Activated CD4-positive, alpha-beta T cell treated with anti-CD3 and anti-CD28 coated beads, Interleukin-2, amount 10 ng/mL, durations not matched to agents 24 days and 14 days (primary cell): ENCODE data around the gene RERE. TPM values are rescaled to one million over a fixed set of nuclear protein-coding genes. Genes with fewer than 3 reads are reported as not detected.

Experiments
- DNase-seq: peaks from one replicate; pipeline ENCODE4 v3.0.0; 2022
- H3K27ac Mint-ChIP-seq: one replicate; pipeline ENCODE4 v1.8.0; 2022; ENCODE audit warnings: mild to moderate bottlenecking, mixed read lengths
- H3K27me3 Mint-ChIP-seq: one replicate; pipeline ENCODE4 v1.8.0; 2022; ENCODE audit warnings: mixed read lengths
- H3K36me3 Mint-ChIP-seq: one replicate; pipeline ENCODE4 v1.8.0; 2022; ENCODE audit warnings: low read depth, mild to moderate bottlenecking, mixed read lengths
- H3K4me1 Mint-ChIP-seq: one replicate; pipeline ENCODE4 v1.8.0; 2021; ENCODE audit warnings: mixed read lengths
- H3K4me3 Mint-ChIP-seq: one replicate; pipeline ENCODE4 v1.8.0; 2022; ENCODE audit warnings: mild to moderate bottlenecking, moderate library complexity, mixed read lengths
- H3K9me3 Mint-ChIP-seq: one replicate; pipeline ENCODE4 v1.8.0; 2021; ENCODE audit warnings: mixed read lengths
- intact Hi-C: fragments of 100-400 bp; cut with micrococcal nuclease; formaldehyde crosslinking; loops from one replicate; pipeline ENCODE4 v1.15.1; 2023
- total RNA-seq: library from RNA; stranded (reverse); gene quantifications from 2 replicates; pipeline ENCODE4 v1.2.3, GENCODE V29; 2022

RERE gene
- total RNA-seq, 1 donor from 2014 or later, result 85.6 TPM

DNA sequence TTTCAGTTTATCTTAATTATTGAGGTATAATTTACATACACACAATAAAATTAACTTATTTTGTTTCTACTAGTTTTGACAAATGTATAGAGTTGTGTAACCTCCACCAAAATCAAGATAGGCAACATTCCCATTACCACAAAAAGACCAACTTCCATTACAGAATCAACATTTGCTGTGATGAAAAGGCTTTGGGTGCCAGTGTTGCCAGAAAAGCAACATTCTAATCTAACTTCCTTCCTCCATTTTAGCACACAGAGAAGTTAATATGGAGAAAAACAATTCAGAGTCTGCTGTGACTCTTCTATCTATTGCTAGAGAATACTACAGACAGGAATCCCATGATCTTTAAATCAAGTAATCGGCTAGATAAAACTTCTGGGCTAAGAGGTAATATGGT is 245.3 kb downstream of the RERE start:
- no peaks in the 10 kb centered on the region for H3K9me3 Mint-ChIP-seq
- peaks cover 1% of the 10 kb centered on the region for H3K36me3 Mint-ChIP-seq
- H3K4me3 Mint-ChIP-seq, result no peak overlapping the region
- no peaks in the 10 kb centered on the region for H3K27me3 Mint-ChIP-seq
- no peak overlapping the region for H3K27ac Mint-ChIP-seq
- no peak for DNase-seq
- peaks cover 3% of the 10 kb centered on the region for H3K4me1 Mint-ChIP-seq
- intact Hi-C loops, result no loop called here

DNA sequence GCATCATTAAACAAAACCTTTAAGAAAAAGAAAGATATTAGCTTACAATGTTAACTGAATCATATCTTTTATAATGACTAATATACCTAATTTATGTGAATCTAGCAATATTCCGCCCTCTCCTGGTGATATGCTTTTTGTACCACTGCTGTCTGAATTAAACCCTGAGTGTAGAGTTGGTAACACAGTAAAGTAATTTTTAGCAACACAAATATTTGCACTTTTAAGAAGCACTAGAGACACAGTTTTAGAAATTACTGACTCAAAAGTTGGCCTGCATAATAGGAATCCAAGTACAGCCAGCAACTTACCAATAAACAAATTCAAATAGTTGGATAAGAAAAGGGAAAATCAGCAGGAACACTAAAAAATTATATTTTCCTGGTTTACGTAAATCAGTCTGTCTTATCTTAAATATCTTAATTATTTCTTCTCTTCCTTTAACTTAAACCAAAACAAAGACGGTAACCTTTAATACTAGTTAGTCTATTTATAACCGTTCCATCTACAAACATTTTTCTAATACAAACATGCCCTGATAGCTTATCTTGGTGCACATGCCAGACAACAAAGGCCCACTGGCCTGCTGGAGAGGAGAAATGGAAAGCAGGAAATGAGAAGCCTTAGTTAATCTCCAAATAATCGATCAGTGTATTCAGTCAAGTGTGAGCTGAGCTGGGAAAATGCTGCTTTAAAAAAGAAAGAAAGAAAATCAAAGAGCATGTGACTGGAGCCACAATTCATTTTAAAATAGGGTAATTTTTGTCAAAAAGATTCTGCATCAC is 246.0 kb downstream of the RERE start:
- Mint-ChIP-seq H3K27me3 (no peaks in the 10 kb centered on the region), H3K9me3 (no peaks in the 10 kb centered on the region), H3K27ac (no peak overlapping the region), H3K36me3 (peaks cover 2% of the 10 kb centered on the region), H3K4me1 (peaks cover 3% of the 10 kb centered on the region), H3K4me3 (no peak overlapping the region)
- intact Hi-C loops, result no loop called here
- no peak for DNase-seq

DNA sequence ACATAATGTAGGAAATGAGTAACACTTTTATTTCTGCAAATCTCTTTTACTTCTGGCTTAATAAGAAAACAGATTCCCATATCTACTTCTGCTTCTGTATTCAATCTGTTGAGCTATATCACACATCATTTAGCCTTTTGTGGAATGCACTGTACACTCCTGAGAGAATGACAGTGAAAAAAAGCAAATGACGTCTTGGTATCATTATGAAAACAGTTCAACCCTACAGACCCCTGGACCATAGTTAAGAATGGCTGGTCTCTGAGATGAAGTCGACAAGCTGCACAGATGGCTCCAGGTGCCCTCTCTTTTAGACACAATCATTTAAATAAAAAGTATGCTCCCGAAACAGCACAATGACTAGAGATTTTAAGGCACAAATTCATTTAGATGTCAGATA is 247.0 kb downstream of the RERE start:
- H3K36me3 Mint-ChIP-seq, result peaks cover 4% of the 10 kb centered on the region

DNA sequence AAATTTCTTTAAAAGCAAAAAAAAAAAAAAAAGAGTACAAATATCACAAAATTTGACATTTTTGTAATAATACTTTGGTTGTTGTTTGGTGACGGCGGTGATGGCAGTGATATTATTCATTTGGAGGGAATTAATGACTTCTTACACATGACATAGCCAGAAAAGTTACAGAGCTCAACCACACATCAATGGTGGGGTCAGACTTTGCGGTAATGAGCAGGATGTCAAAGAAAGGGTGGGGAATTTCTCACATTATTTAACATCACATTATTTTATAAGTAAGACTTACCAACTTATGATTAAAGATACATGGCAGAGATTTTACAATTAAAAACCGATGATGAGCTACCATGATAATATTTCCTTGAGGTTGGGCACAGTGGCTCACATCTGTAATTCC is 248.2 kb downstream of the RERE start:
- intact Hi-C loops, result no loop called here
- Mint-ChIP-seq H3K27me3 (no peaks in the 10 kb centered on the region), H3K4me1 (peaks cover 7% of the 10 kb centered on the region), H3K4me3 (no peak overlapping the region), H3K36me3 (peaks cover 4% of the 10 kb centered on the region), H3K27ac (no peak overlapping the region), H3K9me3 (no peaks in the 10 kb centered on the region)
- DNase-seq, result no peak

More for the DNA sequence above, 247.0 kb downstream of the RERE start:
- peaks cover 5% of the 10 kb centered on the region for H3K4me1 Mint-ChIP-seq
- intact Hi-C loops, result no loop called here
- DNase-seq, result no peak
- H3K27me3 Mint-ChIP-seq, result no peaks in the 10 kb centered on the region
- no peak overlapping the region for H3K4me3 Mint-ChIP-seq
- no peak overlapping the region for H3K27ac Mint-ChIP-seq
- H3K9me3 Mint-ChIP-seq, result no peaks in the 10 kb centered on the region

DNA sequence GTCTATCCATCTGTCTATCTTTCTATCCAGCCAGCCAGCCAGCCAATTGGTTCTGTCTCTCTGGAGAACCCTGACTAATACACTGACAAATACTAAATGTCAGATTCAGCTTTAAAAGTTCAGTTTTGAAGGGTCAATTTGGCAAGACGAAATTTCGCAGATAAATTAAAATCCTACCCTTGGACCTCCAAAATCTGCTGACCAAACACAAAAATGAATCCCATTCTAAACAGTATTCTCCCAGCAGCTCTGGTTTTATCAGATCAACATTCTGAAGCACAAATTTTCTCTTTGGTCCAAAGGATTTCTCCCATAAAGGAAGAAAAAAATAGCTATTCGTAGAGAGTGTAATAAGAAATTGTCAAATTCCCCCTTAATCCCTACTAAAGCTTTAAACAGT is 248.6 kb downstream of the RERE start:
- H3K27me3 Mint-ChIP-seq, result no peaks in the 10 kb centered on the region
- no peaks in the 10 kb centered on the region for H3K9me3 Mint-ChIP-seq
- no peak for DNase-seq
- peaks cover 7% of the 10 kb centered on the region for H3K4me1 Mint-ChIP-seq
- intact Hi-C loops, result no loop called here
- H3K36me3 Mint-ChIP-seq, result peaks cover 4% of the 10 kb centered on the region
- H3K4me3 Mint-ChIP-seq, result no peak overlapping the region
- no peak overlapping the region for H3K27ac Mint-ChIP-seq

DNA sequence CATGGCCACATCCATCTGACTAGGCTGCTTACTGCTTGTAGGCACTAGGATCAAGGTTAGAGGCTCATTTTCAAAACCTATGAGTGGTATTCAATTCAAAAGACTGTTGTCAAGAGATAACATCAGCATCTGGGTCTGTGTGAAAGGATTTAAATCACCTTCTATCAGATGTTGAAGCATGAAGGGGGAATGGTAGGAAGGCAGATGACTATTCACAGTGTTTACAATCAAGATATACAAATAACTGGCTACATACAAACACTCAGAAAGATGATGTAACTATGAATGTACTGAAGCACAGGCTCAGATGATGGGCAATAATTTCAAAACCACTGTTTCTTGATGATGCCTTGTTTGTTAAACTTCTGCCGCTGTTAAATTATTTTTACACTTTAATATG is 250.3 kb downstream of the RERE start:
- intact Hi-C loops, result no loop called here
- Mint-ChIP-seq H3K9me3 (no peaks in the 10 kb centered on the region), H3K27ac (no peak overlapping the region), H3K4me1 (peaks cover 13% of the 10 kb centered on the region), H3K4me3 (no peak overlapping the region), H3K36me3 (peaks cover 4% of the 10 kb centered on the region), H3K27me3 (no peaks in the 10 kb centered on the region)
- no peak for DNase-seq

GRCh38 chr1:8565802-8566201 is 251.6 kb downstream of the RERE start:
- no peaks in the 10 kb centered on the region for H3K27me3 Mint-ChIP-seq
- intact Hi-C loops, result no loop called here
- no peak overlapping the region for H3K27ac Mint-ChIP-seq
- H3K4me1 Mint-ChIP-seq, result peaks cover 22% of the 10 kb centered on the region
- H3K4me3 Mint-ChIP-seq, result no peak overlapping the region
- H3K36me3 Mint-ChIP-seq, result peaks cover 4% of the 10 kb centered on the region
- no peaks in the 10 kb centered on the region for H3K9me3 Mint-ChIP-seq
- DNase-seq, result no peak

DNA sequence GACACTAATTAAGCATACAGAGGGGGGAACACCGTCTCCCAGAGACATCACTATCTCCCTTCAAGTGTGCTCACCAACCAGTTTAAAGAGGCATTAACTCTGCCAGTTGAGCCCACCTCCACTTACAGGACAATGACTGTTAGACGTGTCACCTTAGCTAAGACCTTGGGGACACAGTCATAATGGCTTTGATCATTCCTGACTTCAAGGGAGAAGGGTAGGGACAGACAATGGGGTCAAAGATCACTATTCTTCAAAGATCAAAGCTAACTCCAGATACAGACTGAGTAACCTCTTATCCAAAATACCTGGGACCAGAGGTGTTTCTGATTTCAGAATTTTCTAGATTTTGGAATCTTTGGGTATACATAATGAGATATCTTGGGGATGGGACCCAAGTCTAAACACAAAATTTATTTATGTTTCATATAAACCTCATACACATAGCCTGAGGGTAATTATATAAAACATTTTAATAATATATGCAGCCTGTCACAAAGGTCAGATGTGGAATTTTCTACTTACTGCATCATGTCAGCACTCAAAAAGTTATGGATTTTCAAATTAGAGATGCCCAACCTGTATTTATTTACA is 253.4 kb downstream of the RERE start:
- Mint-ChIP-seq H3K36me3 (peaks cover 4% of the 10 kb centered on the region), H3K9me3 (no peaks in the 10 kb centered on the region), H3K4me1 (peaks cover 34% of the 10 kb centered on the region), H3K27me3 (no peaks in the 10 kb centered on the region), H3K27ac (no peak overlapping the region), H3K4me3 (no peak overlapping the region)
- DNase-seq, result no peak
- intact Hi-C loops, result loop anchor here (1.0 kb wide), 1 partner anchor 137 kb away; no protein-coding TSS in a partner anchor

DNA sequence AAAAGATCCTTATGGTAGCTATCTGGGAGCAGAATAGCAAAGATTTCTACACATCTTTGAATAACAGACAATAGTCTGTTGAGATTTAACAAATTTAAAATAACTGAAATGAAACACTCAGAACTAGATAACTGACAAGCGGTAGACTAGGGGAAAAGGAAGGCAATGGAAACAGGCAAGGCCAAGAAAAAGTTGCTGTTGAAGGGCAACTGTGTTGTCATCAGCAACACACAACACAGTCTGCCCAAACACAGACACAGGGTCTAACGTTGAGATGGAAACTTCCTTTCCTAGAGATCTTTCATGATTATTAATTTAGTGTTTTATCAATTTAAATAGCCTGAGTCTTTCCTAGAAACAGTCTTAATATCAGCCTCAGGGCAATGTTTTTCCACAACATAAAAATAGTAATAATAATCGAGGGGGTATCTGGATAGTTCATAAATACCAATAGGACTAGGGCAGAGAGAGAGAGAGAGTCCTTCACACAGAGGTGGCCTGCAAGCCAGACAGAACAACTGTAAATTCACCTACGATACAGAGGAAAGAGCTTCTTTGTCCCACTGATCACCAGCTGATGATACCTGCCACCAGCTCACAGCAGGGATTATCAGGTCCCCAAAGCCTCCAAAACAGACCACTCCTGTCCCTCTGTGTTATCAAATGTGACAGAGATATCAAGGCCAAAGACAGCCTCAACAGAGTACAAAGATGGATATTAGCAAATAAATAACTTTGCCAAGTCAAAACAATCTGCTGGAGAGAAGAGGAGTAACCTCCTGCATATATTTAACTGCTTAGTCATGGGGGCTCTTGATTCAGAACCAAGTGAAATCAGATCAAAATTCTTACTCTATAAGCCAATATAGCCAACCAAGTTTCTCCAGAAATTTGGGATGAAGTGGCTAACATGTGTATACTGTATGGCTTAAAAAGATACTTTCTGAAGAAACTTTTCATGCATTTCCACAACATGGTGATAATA is 254.3 kb downstream of the RERE start:
- intact Hi-C loops, result loop anchor here (1.0 kb wide), 1 partner anchor 138 kb away; no protein-coding TSS in a partner anchor
- no peak overlapping the region for H3K4me3 Mint-ChIP-seq
- no peaks in the 10 kb centered on the region for H3K9me3 Mint-ChIP-seq
- no peak for DNase-seq
- H3K27ac Mint-ChIP-seq, result peak overlapping the region; percentile 25
- H3K27me3 Mint-ChIP-seq, result no peaks in the 10 kb centered on the region
- peaks cover 4% of the 10 kb centered on the region for H3K36me3 Mint-ChIP-seq
- H3K4me1 Mint-ChIP-seq, result peaks cover 34% of the 10 kb centered on the region

GRCh38 chr1:8562222-8562621 is 255.2 kb downstream of the RERE start:
- intact Hi-C loops, result no loop called here
- Mint-ChIP-seq H3K27me3 (no peaks in the 10 kb centered on the region), H3K36me3 (peaks cover 5% of the 10 kb centered on the region), H3K4me3 (no peak overlapping the region), H3K4me1 (peaks cover 34% of the 10 kb centered on the region), H3K9me3 (no peaks in the 10 kb centered on the region), H3K27ac (no peak overlapping the region)
- no peak for DNase-seq

GRCh38 chr1:8560611-8561544 is 256.6 kb downstream of the RERE start:
- Mint-ChIP-seq H3K27me3 (no peaks in the 10 kb centered on the region), H3K9me3 (no peaks in the 10 kb centered on the region), H3K36me3 (peaks cover 12% of the 10 kb centered on the region), H3K4me3 (peak overlapping the region; percentile 60), H3K4me1 (peaks cover 33% of the 10 kb centered on the region), H3K27ac (peak overlapping the region; percentile 87)
- intact Hi-C loops, result loop anchor here (1.0 to 2.0 kb wide), 4 partner anchors 44 to 288 kb away; no protein-coding TSS in a partner anchor
- DNase-seq, result peak; percentile 78

DNA sequence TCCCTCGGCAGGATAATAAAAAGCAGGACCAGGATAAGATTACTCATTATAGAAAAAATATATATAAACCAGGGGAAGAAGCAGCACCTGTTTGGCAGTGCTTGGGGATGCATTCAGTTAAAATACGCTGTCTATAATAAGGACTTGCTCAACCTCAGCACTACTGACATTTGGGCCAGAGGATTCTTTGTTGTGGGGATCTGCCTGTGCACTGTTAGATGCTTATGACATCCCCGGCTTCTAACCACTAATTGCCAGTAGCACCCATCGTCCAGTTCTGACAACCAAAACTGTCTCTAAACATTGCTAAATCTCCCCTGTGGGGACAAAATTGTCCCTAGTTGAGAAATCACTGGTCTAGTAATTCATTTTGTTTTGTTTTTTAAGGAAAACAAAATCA is 257.4 kb downstream of the RERE start:
- H3K27ac Mint-ChIP-seq, result peak overlapping the region; percentile 87
- intact Hi-C loops, result loop anchor here (2.0 kb wide), 3 partner anchors 45 to 289 kb away; no protein-coding TSS in a partner anchor
- DNase-seq, result no peak
- H3K4me1 Mint-ChIP-seq, result peaks cover 42% of the 10 kb centered on the region
- no peaks in the 10 kb centered on the region for H3K27me3 Mint-ChIP-seq
- no peak overlapping the region for H3K4me3 Mint-ChIP-seq
- H3K36me3 Mint-ChIP-seq, result peaks cover 18% of the 10 kb centered on the region
- H3K9me3 Mint-ChIP-seq, result no peaks in the 10 kb centered on the region

GRCh38 chr1:8555582-8555981 is 261.9 kb downstream of the RERE start:
- Mint-ChIP-seq H3K9me3 (no peaks in the 10 kb centered on the region), H3K36me3 (peaks cover 40% of the 10 kb centered on the region), H3K4me3 (no peak overlapping the region), H3K27ac (peak overlapping the region; percentile 83), H3K27me3 (no peaks in the 10 kb centered on the region), H3K4me1 (peaks cover 45% of the 10 kb centered on the region)
- DNase-seq, result no peak
- intact Hi-C loops, result loop anchor here (1.0 to 5.0 kb wide), 5 partner anchors 15 to 158 kb away; no protein-coding TSS in a partner anchor
